ENCODE data around the gene DCHS1. TPM values are rescaled to one million over a fixed set of nuclear protein-coding genes. Genes with fewer than 3 reads are reported as not detected.

Gene DCHS1
- total and polyA plus RNA-seq, 9 of the 15 experiments (the other 6 are each of a cell fraction or from before 2014, with no cell fraction given) = 0.04 to 0.49 (median 0.14) TPM; not detected in 2

- TF ChIP-seq, protein P1, sequence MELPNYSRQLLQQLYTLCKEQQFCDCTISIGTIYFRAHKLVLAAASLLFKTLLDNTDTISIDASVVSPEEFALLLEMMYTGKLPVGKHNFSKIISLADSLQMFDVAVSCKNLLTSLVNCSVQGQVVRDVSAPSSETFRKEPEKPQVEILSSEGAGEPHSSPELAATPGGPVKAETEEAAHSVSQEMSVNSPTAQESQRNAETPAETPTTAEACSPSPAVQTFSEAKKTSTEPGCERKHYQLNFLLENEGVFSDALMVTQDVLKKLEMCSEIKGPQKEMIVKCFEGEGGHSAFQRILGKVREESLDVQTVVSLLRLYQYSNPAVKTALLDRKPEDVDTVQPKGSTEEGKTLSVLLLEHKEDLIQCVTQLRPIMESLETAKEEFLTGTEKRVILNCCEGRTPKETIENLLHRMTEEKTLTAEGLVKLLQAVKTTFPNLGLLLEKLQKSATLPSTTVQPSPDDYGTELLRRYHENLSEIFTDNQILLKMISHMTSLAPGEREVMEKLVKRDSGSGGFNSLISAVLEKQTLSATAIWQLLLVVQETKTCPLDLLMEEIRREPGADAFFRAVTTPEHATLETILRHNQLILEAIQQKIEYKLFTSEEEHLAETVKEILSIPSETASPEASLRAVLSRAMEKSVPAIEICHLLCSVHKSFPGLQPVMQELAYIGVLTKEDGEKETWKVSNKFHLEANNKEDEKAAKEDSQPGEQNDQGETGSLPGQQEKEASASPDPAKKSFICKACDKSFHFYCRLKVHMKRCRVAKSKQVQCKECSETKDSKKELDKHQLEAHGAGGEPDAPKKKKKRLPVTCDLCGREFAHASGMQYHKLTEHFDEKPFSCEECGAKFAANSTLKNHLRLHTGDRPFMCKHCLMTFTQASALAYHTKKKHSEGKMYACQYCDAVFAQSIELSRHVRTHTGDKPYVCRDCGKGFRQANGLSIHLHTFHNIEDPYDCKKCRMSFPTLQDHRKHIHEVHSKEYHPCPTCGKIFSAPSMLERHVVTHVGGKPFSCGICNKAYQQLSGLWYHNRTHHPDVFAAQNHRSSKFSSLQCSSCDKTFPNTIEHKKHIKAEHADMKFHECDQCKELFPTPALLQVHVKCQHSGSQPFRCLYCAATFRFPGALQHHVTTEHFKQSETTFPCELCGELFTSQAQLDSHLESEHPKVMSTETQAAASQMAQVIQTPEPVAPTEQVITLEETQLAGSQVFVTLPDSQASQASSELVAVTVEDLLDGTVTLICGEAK (IDR thresholded peaks at IDR 0.05) = no peak
- TF ChIP-seq, protein P1 (CRISPR knock-in tag; IDR thresholded peaks at IDR 0.05) = no peak
- TF ChIP-seq, protein P2, sequence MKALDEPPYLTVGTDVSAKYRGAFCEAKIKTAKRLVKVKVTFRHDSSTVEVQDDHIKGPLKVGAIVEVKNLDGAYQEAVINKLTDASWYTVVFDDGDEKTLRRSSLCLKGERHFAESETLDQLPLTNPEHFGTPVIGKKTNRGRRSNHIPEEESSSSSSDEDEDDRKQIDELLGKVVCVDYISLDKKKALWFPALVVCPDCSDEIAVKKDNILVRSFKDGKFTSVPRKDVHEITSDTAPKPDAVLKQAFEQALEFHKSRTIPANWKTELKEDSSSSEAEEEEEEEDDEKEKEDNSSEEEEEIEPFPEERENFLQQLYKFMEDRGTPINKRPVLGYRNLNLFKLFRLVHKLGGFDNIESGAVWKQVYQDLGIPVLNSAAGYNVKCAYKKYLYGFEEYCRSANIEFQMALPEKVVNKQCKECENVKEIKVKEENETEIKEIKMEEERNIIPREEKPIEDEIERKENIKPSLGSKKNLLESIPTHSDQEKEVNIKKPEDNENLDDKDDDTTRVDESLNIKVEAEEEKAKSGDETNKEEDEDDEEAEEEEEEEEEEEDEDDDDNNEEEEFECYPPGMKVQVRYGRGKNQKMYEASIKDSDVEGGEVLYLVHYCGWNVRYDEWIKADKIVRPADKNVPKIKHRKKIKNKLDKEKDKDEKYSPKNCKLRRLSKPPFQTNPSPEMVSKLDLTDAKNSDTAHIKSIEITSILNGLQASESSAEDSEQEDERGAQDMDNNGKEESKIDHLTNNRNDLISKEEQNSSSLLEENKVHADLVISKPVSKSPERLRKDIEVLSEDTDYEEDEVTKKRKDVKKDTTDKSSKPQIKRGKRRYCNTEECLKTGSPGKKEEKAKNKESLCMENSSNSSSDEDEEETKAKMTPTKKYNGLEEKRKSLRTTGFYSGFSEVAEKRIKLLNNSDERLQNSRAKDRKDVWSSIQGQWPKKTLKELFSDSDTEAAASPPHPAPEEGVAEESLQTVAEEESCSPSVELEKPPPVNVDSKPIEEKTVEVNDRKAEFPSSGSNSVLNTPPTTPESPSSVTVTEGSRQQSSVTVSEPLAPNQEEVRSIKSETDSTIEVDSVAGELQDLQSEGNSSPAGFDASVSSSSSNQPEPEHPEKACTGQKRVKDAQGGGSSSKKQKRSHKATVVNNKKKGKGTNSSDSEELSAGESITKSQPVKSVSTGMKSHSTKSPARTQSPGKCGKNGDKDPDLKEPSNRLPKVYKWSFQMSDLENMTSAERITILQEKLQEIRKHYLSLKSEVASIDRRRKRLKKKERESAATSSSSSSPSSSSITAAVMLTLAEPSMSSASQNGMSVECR (CRISPR knock-in tag; IDR thresholded peaks at IDR 0.05) = no peak
- TF ChIP-seq FOSL1 (tag; conservative IDR thresholded peaks at IDR 0.05) = peak; percentile 70
- TF ChIP-seq ETV1 (tag; conservative IDR thresholded peaks at IDR 0.05; ENCODE audit: low read depth) = peak; percentile 83
- no peak for TF ChIP-seq ZBTB7A (IDR thresholded peaks at IDR 0.05; ENCODE audit: borderline replicate concordance, control insufficient read depth, low read depth, low read length)
- TF ChIP-seq KLF1 (tag; IDR thresholded peaks at IDR 0.05) = 0 out of 2 replicates have a peak, but pooled peaks have one; percentile 33
- TF ChIP-seq TARDBP (IDR thresholded peaks at IDR 0.05) = no peak
- TF ChIP-seq THRB (CRISPR knock-in tag; conservative IDR thresholded peaks at IDR 0.05) = no peak
- TF ChIP-seq MEF2D (tag; conservative IDR thresholded peaks at IDR 0.05; ENCODE audit: low read depth) = 0 out of 2 replicates have a peak, but pooled peaks have one; percentile 50
- TF ChIP-seq NONO (IDR thresholded peaks at IDR 0.05; ENCODE audit: low read depth in 2 of 2, low read length in 1 of 2) = no peak
Measured at GRCh38 chr11:6693342-6694228, 38.0 kb upstream of the DCHS1 start (continued).

All from K562 (cell line).